Ishikawa (cell line): ENCODE data around the gene NDUFB10.

ENCODE experiments used
- CEBPB ChIP-seq: IDR thresholded peaks from 2 replicates; pipeline ENCODE4 v1.6.1; 2012
- CREB1 ChIP-seq: IDR thresholded peaks from 2 replicates; pipeline ENCODE4 v1.6.1; 2012; ENCODE audit warnings: low read depth
- EGR1 ChIP-seq: IDR thresholded peaks from 2 replicates; pipeline ENCODE4 v1.6.1; 2012
- EP300 ChIP-seq: IDR thresholded peaks from 2 replicates; pipeline ENCODE4 v1.6.1; 2012; ENCODE audit warnings: borderline replicate concordance
- FOXM1 ChIP-seq: IDR thresholded peaks from 2 replicates; pipeline ENCODE4 v1.6.1; 2012; ENCODE audit warnings: low read depth, borderline replicate concordance
- NFIC ChIP-seq: IDR thresholded peaks from 2 replicates; pipeline ENCODE4 v1.6.1; 2012
- RAD21 ChIP-seq: IDR thresholded peaks from 2 replicates; pipeline ENCODE4 v1.6.1; 2012; ENCODE audit warnings: low read depth
- TAF1 ChIP-seq: IDR thresholded peaks from 2 replicates; pipeline ENCODE4 v1.6.1; 2012; ENCODE audit warnings: low read depth, mild to moderate bottlenecking
- TCF12 ChIP-seq: IDR thresholded peaks from 2 replicates; pipeline ENCODE4 v1.6.1; 2012; ENCODE audit warnings: low read depth
- TEAD4 ChIP-seq: IDR thresholded peaks from 2 replicates; pipeline ENCODE4 v1.6.1; 2012
- YY1 ChIP-seq: IDR thresholded peaks from 2 replicates; pipeline ENCODE4 v1.6.1; 2012; ENCODE audit warnings: low read depth
- ZBTB7A ChIP-seq: IDR thresholded peaks from 2 replicates; pipeline ENCODE4 v1.6.1; 2012; ENCODE audit warnings: low read depth
- TF ChIP-seq, protein P1 (sequence below): IDR thresholded peaks from 2 replicates; pipeline ENCODE4 v1.6.1; 2012
- TF ChIP-seq, protein P2 (sequence below): IDR thresholded peaks from 2 replicates; pipeline ENCODE4 v1.6.1; 2012
- TF ChIP-seq, protein P3 (sequence below): IDR thresholded peaks from 2 replicates; pipeline ENCODE4 v1.6.1; 2012; ENCODE audit warnings: low read depth, mild to moderate bottlenecking

The NDUFB10 gene

DNA sequence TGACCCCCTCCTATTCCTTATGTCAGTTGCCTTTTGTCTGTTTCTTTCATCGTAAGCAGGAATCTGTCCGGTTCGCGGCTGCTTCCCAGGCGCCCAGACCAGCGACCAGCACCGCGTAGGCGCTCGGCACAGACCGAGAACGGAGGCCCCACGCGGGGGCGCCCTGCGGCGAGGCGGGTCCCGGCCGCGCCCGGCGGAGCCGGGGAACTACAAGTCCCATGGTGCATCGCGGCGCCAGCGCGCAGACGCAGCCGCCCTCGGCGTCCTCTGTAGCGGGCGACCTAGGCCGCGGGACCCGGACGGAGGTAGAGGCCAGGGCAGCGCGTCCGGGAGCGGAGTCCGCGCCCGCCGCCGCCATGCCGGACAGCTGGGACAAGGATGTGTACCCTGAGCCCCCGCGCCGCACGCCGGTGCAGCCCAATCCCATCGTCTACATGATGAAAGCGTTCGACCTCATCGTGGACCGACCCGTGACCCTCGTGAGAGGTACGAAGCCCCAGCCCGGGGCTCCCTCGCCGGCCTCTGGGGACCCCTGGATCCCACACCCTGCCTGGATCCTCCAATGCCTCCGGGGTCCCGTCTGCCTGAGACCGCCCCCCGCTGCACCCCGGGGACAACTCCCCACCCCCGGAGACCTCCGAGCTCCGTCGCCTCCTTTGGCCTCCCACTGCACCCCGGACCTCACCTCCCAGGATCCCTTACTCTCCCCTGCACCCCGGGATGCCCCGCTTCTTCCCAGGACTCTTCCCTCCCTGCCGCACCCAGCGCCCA is at the start of gene NDUFB10:
Gene NDUFB10 (plus strand): TSS at position 270 of the 771 bp plus-strand sequence. CDS start 87 bp downstream, at position 357.
- 0 out of 2 replicates have a peak, but pooled peaks have one; percentile 31 for TF ChIP-seq TCF12
- peak; percentile 83 for TF ChIP-seq TAF1
- TF ChIP-seq YY1: peak; percentile 80
- no peak for TF ChIP-seq TEAD4
- TF ChIP-seq, protein P1, sequence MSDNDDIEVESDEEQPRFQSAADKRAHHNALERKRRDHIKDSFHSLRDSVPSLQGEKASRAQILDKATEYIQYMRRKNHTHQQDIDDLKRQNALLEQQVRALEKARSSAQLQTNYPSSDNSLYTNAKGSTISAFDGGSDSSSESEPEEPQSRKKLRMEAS: peak; percentile 68; the same call in 1 of the 2 replicates
- TF ChIP-seq FOXM1: no peak
- TF ChIP-seq ZBTB7A: peak; percentile 68; the same call in 1 of the 2 replicates

DNA sequence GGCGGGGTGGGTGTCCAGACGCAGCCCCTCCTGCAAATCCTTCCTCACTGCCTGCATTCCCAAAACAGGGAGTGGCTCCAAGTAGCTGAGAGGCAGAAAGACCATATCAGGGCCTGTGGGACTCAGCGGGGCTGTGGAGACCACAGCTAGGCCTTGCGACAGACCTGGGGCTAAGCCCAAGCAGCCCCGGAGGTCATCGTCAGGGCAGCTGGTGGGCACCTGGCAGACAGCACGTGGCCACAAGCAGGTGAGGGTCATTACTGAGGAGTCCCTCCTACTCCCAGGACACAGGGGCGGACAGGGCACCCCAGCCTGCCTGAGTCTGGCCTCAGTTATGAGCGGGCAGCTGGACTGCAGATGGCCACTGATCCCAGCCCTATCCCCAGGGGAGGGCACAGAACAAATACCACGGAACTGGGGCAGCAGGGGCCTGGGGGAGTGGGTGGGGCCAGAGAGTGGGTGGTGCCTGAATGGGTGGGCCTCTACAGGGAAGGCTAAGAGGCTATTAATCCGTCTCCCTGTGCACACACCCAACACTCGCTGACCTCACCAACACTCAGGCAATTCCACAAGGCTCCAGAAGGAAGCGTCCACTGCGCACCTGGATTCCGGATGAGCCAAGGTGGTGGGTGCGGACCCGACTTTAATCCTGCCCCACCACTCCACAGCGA is 49.6 kb upstream of the NDUFB10 start:
- TF ChIP-seq CEBPB: no peak
- TF ChIP-seq CREB1: no peak
- TF ChIP-seq, protein P2, sequence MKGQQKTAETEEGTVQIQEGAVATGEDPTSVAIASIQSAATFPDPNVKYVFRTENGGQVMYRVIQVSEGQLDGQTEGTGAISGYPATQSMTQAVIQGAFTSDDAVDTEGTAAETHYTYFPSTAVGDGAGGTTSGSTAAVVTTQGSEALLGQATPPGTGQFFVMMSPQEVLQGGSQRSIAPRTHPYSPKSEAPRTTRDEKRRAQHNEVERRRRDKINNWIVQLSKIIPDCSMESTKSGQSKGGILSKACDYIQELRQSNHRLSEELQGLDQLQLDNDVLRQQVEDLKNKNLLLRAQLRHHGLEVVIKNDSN: no peak
- TF ChIP-seq FOXM1: no peak
- TF ChIP-seq EP300: no peak
- TF ChIP-seq TAF1: no peak
- no peak for TF ChIP-seq YY1
- TF ChIP-seq EGR1: no peak
- TF ChIP-seq, protein P3, sequence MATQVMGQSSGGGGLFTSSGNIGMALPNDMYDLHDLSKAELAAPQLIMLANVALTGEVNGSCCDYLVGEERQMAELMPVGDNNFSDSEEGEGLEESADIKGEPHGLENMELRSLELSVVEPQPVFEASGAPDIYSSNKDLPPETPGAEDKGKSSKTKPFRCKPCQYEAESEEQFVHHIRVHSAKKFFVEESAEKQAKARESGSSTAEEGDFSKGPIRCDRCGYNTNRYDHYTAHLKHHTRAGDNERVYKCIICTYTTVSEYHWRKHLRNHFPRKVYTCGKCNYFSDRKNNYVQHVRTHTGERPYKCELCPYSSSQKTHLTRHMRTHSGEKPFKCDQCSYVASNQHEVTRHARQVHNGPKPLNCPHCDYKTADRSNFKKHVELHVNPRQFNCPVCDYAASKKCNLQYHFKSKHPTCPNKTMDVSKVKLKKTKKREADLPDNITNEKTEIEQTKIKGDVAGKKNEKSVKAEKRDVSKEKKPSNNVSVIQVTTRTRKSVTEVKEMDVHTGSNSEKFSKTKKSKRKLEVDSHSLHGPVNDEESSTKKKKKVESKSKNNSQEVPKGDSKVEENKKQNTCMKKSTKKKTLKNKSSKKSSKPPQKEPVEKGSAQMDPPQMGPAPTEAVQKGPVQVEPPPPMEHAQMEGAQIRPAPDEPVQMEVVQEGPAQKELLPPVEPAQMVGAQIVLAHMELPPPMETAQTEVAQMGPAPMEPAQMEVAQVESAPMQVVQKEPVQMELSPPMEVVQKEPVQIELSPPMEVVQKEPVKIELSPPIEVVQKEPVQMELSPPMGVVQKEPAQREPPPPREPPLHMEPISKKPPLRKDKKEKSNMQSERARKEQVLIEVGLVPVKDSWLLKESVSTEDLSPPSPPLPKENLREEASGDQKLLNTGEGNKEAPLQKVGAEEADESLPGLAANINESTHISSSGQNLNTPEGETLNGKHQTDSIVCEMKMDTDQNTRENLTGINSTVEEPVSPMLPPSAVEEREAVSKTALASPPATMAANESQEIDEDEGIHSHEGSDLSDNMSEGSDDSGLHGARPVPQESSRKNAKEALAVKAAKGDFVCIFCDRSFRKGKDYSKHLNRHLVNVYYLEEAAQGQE: no peak
- TF ChIP-seq TEAD4: no peak
- no peak for TF ChIP-seq ZBTB7A
- TF ChIP-seq RAD21: no peak
- TF ChIP-seq, protein P1: no peak
- TF ChIP-seq TCF12: no peak
- no peak for TF ChIP-seq NFIC

DNA sequence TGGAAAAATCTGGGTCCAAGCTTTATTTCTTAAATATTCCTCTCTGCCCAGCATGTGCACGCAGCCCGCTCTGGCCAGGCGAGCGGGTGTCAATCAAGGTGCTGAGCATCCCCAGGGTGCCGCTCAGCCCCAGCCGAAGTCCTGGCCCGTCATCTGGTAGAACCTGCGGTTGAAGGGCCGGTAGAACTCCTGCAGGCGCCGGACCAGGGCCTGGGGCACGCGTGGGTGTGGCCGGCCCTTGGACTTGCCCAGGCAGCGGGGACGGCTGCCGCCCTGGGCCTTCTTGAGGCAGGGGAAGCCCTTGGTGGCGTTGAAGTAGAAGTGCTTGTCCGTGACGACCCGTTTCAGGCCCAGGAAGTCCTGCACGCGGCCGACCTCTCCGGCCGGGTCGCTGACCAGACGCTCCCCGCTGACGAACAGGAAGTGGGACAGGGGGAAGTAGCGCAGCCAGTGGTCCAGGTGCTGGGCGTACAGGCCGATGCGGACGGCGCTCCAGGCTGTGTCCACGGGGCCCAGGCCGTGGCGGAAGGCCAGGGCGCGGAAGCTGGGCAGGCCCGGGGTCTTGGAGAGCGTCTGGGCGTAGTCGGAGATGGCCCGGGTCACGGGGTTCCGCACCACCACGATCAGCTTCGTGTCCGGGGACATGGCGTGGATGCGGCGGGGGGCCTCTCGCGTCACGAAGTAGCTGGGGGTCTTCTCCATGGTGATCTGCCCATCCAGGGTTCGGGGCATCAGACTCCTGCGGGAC is 47.7 kb upstream of the NDUFB10 start:
- TF ChIP-seq CREB1 (no peak), ZBTB7A (no peak), TEAD4 (no peak), NFIC (no peak)
- TF ChIP-seq, protein P3: no peak

DNA sequence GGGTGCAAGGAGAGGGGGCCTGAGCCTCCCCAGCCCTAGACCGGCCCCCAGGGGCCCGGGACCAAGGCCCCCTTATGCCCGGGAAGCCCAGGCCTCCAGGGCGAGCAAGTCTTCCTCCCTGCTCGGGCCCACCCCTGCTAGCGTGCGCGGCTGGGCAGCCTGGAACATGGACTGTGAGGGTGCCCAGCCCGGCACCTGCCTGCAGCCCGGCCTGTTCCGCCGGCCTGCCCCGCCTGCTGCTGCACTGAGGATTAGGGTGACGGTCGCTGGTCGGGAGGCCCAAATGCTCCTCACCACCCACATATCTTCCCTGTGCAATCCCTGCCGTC is 47.2 kb upstream of the NDUFB10 start:
- TF ChIP-seq NFIC (no peak), TCF12 (no peak), TEAD4 (no peak), FOXM1 (no peak), CEBPB (no peak), EGR1 (no peak), ZBTB7A (no peak), CREB1 (no peak), EP300 (no peak), RAD21 (no peak), YY1 (no peak), TAF1 (no peak)
- TF ChIP-seq, protein P2: no peak
- TF ChIP-seq, protein P1: no peak
- TF ChIP-seq, protein P3: no peak
